ENCODE data around the gene PLEKHH2.

The PLEKHH2 gene

DNA sequence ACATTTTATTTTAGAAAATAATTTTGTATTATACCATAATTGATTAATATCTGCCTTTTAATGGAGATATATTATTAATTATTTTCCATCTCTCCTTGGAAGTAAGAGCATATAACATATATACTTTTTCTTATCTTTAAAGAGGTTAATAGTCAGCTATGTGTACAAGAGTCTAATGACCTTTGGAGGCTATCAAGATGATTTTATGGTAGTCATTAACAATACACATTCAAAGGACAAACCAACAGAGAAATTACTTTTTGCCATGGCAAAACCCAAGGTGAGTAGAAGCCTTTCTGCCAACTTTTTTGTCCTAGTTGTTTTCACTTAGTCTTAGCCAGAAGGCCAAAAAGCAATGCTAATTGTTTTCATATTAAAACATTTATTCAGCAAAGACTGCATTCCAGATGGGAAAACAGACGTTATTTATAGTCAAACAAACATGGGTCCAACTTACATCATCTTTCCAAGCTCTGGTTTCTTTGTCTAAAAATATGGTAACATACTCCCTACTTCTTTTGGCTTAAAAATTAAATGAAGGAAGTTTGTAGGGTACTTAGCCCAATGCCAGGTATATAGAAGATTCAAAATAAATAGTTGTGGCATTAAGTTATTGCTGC lies 127.1 kb downstream of the PLEKHH2 start:
- DNase-seq: no peak

DNA sequence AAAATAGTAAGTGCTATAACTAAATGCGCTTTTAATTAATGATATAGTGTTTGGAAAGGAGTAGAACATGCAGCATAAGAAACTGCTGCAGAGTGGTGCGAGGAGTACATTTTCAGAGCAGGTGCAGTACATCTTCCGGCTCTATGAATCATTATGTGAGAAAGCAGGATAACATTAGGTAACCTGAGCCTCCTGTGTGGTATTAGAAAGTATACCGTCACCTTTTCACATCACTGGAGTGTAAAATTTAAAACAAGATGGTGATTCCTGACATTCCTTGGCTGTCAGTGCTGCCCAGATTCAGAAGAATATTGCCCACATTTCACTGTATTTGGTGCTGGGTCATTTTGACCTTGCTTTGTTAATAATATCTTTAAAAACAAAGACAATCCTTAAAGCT lies 128.9 kb downstream of the PLEKHH2 start:
- DNase-seq: no peak

GRCh38 chr2:43773876-43774613 lies 137.0 kb downstream of the PLEKHH2 start, which contains the start of gene DYNC2LI1:
Gene DYNC2LI1 (plus strand): TSS chr2:43774039. CDS start chr2:43774139, 100 bp downstream.
- peak; percentile 85 to 92 for DNase-seq

GRCh38 chr2:43774617-43775016 lies 137.6 kb downstream of the PLEKHH2 start:
- peak in 1 of 2 experiments; percentile 6 for DNase-seq

GRCh38 chr2:43776324-43776723 lies 139.3 kb downstream of the PLEKHH2 start:
- no peak for DNase-seq

- no peak for DNase-seq
These were observed 140.4 kb downstream of the PLEKHH2 start for GRCh38 chr2:43777306-43777926.

- DNase-seq: no peak
These were observed 141.2 kb downstream of the PLEKHH2 start for GRCh38 chr2:43778233-43778632.

DNA sequence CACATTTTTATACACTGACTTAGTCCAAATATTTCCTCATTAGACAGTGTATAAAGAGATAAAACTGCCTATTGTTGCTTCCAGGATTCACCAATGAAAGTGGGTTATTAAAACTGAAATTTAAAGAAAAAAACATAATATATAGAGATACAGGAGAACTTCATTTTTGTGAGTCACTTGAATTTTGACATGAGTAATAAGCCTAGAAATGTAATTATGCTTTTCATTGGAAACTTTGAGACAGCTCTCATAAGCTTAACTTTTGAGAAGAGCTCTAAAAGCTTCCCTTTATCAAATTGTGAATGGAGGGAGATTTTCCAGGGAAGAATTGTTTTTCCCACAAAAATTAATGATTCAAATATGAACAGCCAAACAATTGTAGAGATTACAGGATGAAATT lies 150.8 kb downstream of the PLEKHH2 start:
- DNase-seq: no peak

GRCh38 chr2:43788646-43789045 lies 151.6 kb downstream of the PLEKHH2 start:
- DNase-seq: no peak

GRCh38 chr2:43790147-43790546 lies 153.1 kb downstream of the PLEKHH2 start:
- DNase-seq: no peak

- DNase-seq: no peak
These were observed 154.1 kb downstream of the PLEKHH2 start for GRCh38 chr2:43791035-43791765.

DNA sequence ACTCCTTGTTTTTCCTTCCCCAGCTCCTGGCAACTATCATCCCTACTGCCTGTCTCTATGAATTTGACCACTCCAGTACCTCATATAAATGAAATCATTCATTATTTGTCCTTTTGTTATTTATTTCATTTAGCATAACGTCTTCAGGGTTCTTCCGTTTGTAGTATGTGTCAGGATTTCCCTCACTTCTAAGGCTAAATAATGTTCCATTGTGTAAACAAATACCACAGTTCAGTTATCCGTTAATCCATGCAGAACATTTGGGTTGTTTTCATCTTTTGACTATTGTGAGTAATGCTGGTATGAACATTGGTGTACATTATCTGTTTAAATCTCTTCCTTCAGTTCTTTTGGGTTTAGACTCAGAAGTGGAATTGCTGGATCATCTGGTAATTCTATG lies 155.6 kb downstream of the PLEKHH2 start:
- DNase-seq: peak in 1 of 2 experiments; percentile 7

DNA sequence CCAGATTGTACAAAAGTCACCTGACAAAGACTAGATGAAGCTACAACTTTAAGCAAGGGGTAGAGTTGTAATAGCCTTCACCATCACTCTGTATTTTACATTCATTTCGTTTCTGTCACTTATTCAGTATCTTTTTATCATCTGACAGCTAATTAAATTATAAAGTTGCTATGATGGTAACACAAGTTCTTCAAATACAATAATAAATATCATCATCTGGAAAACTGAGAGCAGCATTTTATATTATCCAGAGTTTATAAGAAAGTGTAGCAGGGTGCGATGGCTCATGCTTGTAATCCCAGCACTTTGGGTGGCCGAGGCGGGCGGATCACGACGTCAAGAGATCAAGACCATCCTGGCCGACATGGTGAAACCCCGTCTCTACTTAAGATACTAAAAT lies 157.9 kb downstream of the PLEKHH2 start:
- DNase-seq: no peak

GRCh38 chr2:43796206-43796605 lies 159.1 kb downstream of the PLEKHH2 start:
- DNase-seq: no peak

DNA sequence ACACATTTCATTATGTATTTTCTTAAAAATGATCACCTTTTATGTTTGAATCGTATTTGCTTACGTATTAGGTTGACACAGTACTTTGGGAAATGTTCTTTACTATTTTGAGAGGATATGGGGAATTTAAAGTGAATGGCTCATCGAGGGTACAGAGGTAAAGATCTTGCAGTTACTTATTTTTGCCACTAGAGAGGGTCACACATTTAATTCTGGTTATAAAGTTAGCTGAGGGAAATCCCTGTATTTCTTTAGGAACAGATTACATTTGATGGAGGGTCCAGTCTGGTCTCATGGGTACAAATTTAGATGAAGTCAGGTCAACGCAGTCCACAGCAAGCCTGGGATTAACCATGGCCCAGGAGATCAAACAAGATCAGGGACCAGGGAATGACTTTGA lies 161.2 kb downstream of the PLEKHH2 start:
- DNase-seq: no peak

GRCh38 chr2:43800894-43801293 lies 163.8 kb downstream of the PLEKHH2 start:
- DNase-seq: no peak

- DNase-seq: no peak
These were observed 165.1 kb downstream of the PLEKHH2 start for GRCh38 chr2:43802135-43802534.

GRCh38 chr2:43803113-43803512 lies 166.1 kb downstream of the PLEKHH2 start:
- DNase-seq: no peak

DNA sequence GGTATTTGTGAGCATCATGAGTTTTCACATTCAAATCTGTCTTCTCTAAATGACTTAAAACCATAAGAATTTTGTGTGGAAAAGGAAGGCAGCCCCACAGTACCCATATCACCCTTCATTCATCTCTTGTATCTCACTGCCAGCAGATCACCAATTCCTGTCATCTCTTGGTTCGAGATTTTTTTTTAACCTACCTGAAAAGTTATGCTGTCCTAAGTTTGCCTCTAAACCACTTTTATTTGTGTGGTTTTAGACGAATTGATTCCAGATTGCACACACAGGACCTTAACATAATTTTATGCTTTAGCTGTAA lies 169.6 kb downstream of the PLEKHH2 start:
- no peak for DNase-seq

DNA sequence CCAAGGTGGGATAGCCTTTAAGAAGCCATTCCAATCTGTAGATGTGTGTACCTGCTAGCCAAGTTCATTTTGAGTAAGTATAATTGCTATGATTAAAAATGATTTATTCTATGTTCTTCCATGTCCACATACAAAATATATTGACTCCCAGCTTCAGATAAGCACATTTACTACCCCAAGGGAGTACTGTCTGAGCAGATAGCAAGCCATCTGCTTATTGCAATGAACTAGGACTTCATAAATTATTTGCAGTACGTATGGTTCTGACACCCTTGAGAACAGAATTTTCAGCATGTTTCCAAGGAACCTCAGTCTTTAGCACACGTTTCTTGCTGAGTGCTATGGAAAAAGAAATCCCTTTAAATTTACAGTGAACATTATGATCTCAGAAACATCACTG lies 173.4 kb downstream of the PLEKHH2 start:
- DNase-seq: no peak

- DNase-seq: no peak
These were observed 173.8 kb downstream of the PLEKHH2 start for GRCh38 chr2:43810888-43811287.

DNA sequence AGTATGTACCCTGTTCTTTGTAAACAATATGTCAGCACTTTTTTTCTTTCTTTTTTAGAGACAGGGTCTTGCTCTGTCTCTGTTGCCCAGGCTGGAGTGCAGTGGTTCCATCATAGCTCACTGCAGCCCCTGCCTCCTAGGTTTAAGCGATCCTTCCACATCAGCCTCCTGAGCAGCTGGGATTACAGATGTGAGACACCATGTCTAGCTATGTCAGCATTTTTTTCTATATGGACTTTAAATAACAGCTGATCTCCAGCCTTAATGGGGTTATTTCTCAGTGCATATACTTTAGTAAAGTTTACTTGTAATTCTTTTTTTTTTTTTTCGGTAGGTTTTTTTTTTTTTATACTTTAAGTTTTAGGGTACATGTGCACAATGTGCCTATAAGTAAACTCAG lies 174.9 kb downstream of the PLEKHH2 start:
- DNase-seq: no peak

DNA sequence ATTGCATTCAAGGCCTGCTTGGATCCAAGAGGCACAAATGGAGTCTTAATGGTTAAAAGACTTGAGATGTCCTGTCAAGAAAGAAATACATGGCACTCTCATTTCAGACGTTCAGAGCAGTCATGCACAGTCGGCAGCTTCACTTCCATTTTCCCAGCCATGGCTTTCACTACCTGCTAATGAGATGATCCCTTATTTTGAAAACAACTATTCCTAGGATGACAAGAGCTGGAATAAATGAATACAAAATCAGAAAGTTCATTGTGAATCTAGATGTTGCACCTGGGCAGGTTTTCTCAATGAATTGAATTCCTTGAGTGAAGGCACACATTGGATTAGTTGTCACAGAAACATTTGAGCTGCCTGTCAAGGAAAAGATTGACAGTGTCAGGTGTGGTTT lies 175.9 kb downstream of the PLEKHH2 start:
- no peak for DNase-seq

DNA sequence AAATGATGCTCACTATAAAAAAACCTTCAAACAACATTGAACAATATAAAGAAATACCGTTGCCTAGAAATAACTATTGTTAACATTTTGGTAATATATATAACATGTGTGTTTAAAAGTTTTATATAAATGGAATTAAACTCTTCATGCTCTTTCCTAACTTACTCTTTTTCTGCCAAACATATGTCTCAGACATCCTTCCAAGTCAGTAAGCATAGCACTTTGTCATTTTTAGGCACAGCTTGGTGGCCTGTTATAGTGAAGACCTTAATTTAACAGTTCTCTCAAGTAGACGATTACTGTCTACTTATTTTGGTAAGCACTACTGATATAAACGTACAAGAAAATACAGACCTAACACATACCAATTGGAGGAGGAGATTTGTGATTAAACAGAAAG lies 177.7 kb downstream of the PLEKHH2 start:
- no peak for DNase-seq
